Neural cell (in vitro differentiated cells): ENCODE results near the gene RNF227. TPM values are rescaled to one million over a fixed set of nuclear protein-coding genes. Genes with fewer than 3 reads are reported as not detected.

Experiments used
- H2AFZ ChIP-seq: fragments of 200-600, 300-800 bp; sonication (generic), shearing (Covaris generic); 2 replicates; pipeline ENCODE4 v1.6.0; 2014; ENCODE audit warnings: low read depth, mild to moderate bottlenecking, antibody characterized with exemption, low read length, moderate library complexity
- H3F3A ChIP-seq: fragments of 200-600 bp; shearing (Covaris generic); 2 replicates; pipeline ENCODE4 v1.6.1; 2016; ENCODE audit warnings: mild to moderate bottlenecking, moderate library complexity, mixed read lengths, antibody characterized with exemption, low read length; ENCODE audit not compliant: insufficient read depth, poor library complexity, severe bottlenecking
- H3K27ac ChIP-seq: fragments of 200-600, 300-800 bp; sonication (generic), shearing (Covaris generic); 2 replicates; pipeline ENCODE4 v1.5.1; 2014; ENCODE audit warnings: mild to moderate bottlenecking, low read length, moderate library complexity
- H3K27me3 ChIP-seq: fragments of 300-800, 200-600 bp; sonication (generic), shearing (Covaris generic); 2 replicates; pipeline ENCODE4 v1.6.0; 2014; ENCODE audit warnings: mild to moderate bottlenecking, low read depth, low read length, moderate library complexity; ENCODE audit not compliant: insufficient read depth
- H3K36me3 ChIP-seq: fragments of 300-800, 200-600 bp; sonication (generic), shearing (Covaris generic); 2 replicates; pipeline ENCODE4 v1.5.1; 2014; ENCODE audit warnings: mild to moderate bottlenecking, antibody characterized with exemption, low read length, moderate library complexity; ENCODE audit not compliant: insufficient read depth
- H3K4me2 ChIP-seq: fragments of 300-800, 200-600 bp; sonication (generic), shearing (Covaris generic); 2 replicates; pipeline ENCODE4 v1.6.0; 2014; ENCODE audit warnings: mild to moderate bottlenecking, low read length
- H3K4me3 ChIP-seq: fragments of 300-800, 200-600 bp; sonication (generic), shearing (Covaris generic); 2 replicates; pipeline ENCODE4 v1.5.1; 2014; ENCODE audit warnings: mild to moderate bottlenecking, low read length, moderate library complexity
- H3K79me2 ChIP-seq: fragments of 200-600 bp; shearing (Covaris generic); replicated peaks from 2 replicates; pipeline ENCODE4 v1.6.0; 2014; ENCODE audit warnings: mild to moderate bottlenecking, low read length, moderate library complexity; ENCODE audit not compliant: insufficient read depth
- H3K9ac ChIP-seq: fragments of 300-800, 200-600 bp; sonication (generic), shearing (Covaris generic); 2 replicates; pipeline ENCODE4 v1.6.1; 2016; ENCODE audit warnings: mild to moderate bottlenecking, low read length, mixed read lengths
- H3K9me2 ChIP-seq: fragments of 200-600 bp; shearing (Covaris generic); 2 replicates; pipeline ENCODE4 v1.6.1; 2016; ENCODE audit warnings: mild to moderate bottlenecking, low read length, mixed read lengths; ENCODE audit not compliant: insufficient read depth
- H3K9me3 ChIP-seq: fragments of 200-600, 300-800 bp; sonication (generic), shearing (Covaris generic); 2 replicates; pipeline ENCODE4 v1.6.1; 2016; ENCODE audit warnings: mild to moderate bottlenecking, mixed run types, low read length, moderate library complexity, mixed read lengths
- H4K20me1 ChIP-seq: fragments of 200-600 bp; shearing (Covaris generic); 2 replicates; pipeline ENCODE4 v1.6.1; 2016; ENCODE audit warnings: mild to moderate bottlenecking, mixed run types; ENCODE audit not compliant: insufficient read depth
- EP300 ChIP-seq: fragments of 450-650 bp; conservative IDR thresholded peaks from 2 replicates; pipeline ENCODE4 v1.6.1; 2014; ENCODE audit warnings: antibody characterized with exemption, mild to moderate bottlenecking, moderate library complexity; ENCODE audit not compliant: poor library complexity, severe bottlenecking
- EZH2 ChIP-seq: fragments of 200-600, 300-800 bp; shearing (Covaris generic), sonication (generic); IDR thresholded peaks from 2 replicates; pipeline ENCODE4 v1.6.1; 2014; ENCODE audit warnings: antibody characterized with exemption, low read length, borderline replicate concordance, mild to moderate bottlenecking; ENCODE audit not compliant: insufficient read depth, poor library complexity, severe bottlenecking
- MXI1 ChIP-seq: fragments of 450-650 bp; conservative IDR thresholded peaks from 2 replicates; pipeline ENCODE4 v1.6.1; 2014; ENCODE audit warnings: antibody characterized with exemption, mild to moderate bottlenecking; ENCODE audit not compliant: poor library complexity, severe bottlenecking
- POLR2AphosphoS5 ChIP-seq: IDR thresholded peaks from 2 replicates; pipeline ENCODE4 v1.6.1; 2012
- RAD21 ChIP-seq: fragments of 450-650 bp; conservative IDR thresholded peaks from 2 replicates; pipeline ENCODE4 v1.6.1; 2014; ENCODE audit warnings: antibody characterized with exemption, mild to moderate bottlenecking, moderate library complexity
- SMC3 ChIP-seq: fragments of 450-650 bp; conservative IDR thresholded peaks from 2 replicates; pipeline ENCODE4 v1.6.1; 2014; ENCODE audit warnings: antibody characterized with exemption, mild to moderate bottlenecking, moderate library complexity; ENCODE audit not compliant: poor library complexity
- TAF1 ChIP-seq: IDR thresholded peaks from 2 replicates; pipeline ENCODE4 v1.6.1; 2012; ENCODE audit warnings: low read depth
- polyA minus RNA-seq: library from RNA; depleted of rRNA, polyadenylated mRNA; stranded (reverse); fragments of >200 nt; gene quantifications from 2 replicates; pipeline ENCODE4 v1.2.3, GENCODE V29; 2014
- polyA plus RNA-seq: library from polyadenylated mRNA; depleted of rRNA; stranded (reverse); fragments of >200 nt; gene quantifications from 2 replicates; pipeline ENCODE4 v1.2.3, GENCODE V29; 2014
- TF ChIP-seq, protein P1 (sequence below): fragments of 450-650 bp; IDR thresholded peaks from 2 replicates; pipeline ENCODE4 v1.5.1; 2014; ENCODE audit warnings: antibody characterized with exemption, mild to moderate bottlenecking, moderate library complexity; ENCODE audit not compliant: poor library complexity, severe bottlenecking
- TF ChIP-seq, protein P2 (sequence below): IDR thresholded peaks from 2 replicates; pipeline ENCODE4 v1.6.1; 2012; ENCODE audit warnings: borderline replicate concordance

RNF227 gene
- 69.9 and 81.4 TPM in 2 replicates for polyA plus RNA-seq
- 22.6 and 45.8 TPM in 2 replicates for polyA minus RNA-seq

DNA sequence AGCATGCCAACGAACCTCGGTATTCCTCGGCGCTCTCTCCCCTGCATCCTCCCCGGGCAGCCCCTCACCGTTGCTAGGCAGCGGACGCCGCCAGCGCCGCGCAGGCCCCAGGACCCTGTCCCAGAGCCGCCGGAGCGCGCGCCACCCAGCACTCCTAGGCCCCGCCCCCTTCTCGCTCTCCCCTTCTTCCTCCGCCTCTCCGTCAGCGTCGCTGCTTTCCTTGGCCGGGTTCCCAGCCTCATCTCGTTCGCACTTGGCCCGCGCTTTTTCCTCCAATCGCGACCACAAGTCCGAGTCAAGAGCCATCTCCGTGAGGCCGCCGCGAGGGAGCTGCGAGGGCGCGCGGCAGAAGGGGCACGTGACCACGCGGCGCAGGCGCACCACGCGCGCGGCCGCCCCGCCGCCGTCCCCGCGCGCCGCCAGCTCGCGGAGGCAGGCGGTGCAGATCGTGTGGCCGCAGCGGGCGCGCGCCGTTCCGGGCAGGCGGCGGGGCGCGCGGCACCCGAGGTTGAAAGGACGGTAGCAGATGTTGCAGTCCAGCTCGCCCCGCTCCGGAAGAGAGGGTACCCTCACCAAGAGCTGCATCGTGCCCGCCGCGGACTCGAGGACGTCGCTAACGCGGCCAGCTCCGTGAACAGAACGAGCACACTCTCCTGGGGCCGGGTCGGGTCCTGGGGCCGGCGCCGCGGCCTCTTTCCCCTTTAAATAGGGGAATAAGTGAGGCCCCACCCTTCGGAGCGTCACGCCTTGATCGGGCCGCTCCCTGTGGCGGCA is at the start of gene RNF227:
RNF227 (minus strand) TSS at position 679 of the 774 bp plus-strand sequence; CDS start at position 585, 94 bp downstream.
- Histone ChIP-seq H3K9ac (peak within 1 kb of the TSS; percentile 84), H3K27ac (peak within 1 kb of the TSS; percentile 83), H3K9me2 (no peaks in the 10 kb centered on the region), H3K9me3 (no peaks in the 10 kb centered on the region), H4K20me1 (no peaks in the 10 kb centered on the region), H3F3A (peaks cover 9% of the 10 kb centered on the region), H3K36me3 (no peaks in the 10 kb centered on the region), H3K4me2 (peak within 1 kb of the TSS; percentile 96), H3K79me2 (no peaks in the 10 kb centered on the region), H3K4me3 (peak within 1 kb of the TSS; percentile 83), H2AFZ (peak within 1 kb of the TSS; percentile 60), H3K27me3 (no peaks in the 10 kb centered on the region)
- TF ChIP-seq, protein P1, sequence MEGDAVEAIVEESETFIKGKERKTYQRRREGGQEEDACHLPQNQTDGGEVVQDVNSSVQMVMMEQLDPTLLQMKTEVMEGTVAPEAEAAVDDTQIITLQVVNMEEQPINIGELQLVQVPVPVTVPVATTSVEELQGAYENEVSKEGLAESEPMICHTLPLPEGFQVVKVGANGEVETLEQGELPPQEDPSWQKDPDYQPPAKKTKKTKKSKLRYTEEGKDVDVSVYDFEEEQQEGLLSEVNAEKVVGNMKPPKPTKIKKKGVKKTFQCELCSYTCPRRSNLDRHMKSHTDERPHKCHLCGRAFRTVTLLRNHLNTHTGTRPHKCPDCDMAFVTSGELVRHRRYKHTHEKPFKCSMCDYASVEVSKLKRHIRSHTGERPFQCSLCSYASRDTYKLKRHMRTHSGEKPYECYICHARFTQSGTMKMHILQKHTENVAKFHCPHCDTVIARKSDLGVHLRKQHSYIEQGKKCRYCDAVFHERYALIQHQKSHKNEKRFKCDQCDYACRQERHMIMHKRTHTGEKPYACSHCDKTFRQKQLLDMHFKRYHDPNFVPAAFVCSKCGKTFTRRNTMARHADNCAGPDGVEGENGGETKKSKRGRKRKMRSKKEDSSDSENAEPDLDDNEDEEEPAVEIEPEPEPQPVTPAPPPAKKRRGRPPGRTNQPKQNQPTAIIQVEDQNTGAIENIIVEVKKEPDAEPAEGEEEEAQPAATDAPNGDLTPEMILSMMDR = no peak
- TF ChIP-seq RAD21 = peak; percentile 25
- peak; percentile 57 for TF ChIP-seq SMC3
- TF ChIP-seq EP300 = peak; percentile 30
- TF ChIP-seq, protein P2, sequence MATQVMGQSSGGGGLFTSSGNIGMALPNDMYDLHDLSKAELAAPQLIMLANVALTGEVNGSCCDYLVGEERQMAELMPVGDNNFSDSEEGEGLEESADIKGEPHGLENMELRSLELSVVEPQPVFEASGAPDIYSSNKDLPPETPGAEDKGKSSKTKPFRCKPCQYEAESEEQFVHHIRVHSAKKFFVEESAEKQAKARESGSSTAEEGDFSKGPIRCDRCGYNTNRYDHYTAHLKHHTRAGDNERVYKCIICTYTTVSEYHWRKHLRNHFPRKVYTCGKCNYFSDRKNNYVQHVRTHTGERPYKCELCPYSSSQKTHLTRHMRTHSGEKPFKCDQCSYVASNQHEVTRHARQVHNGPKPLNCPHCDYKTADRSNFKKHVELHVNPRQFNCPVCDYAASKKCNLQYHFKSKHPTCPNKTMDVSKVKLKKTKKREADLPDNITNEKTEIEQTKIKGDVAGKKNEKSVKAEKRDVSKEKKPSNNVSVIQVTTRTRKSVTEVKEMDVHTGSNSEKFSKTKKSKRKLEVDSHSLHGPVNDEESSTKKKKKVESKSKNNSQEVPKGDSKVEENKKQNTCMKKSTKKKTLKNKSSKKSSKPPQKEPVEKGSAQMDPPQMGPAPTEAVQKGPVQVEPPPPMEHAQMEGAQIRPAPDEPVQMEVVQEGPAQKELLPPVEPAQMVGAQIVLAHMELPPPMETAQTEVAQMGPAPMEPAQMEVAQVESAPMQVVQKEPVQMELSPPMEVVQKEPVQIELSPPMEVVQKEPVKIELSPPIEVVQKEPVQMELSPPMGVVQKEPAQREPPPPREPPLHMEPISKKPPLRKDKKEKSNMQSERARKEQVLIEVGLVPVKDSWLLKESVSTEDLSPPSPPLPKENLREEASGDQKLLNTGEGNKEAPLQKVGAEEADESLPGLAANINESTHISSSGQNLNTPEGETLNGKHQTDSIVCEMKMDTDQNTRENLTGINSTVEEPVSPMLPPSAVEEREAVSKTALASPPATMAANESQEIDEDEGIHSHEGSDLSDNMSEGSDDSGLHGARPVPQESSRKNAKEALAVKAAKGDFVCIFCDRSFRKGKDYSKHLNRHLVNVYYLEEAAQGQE = peak; percentile 74
- TF ChIP-seq POLR2AphosphoS5 = peak; percentile 65
- no peak for TF ChIP-seq EZH2
- TF ChIP-seq TAF1 = peak; percentile 40
- peak; percentile 97 for TF ChIP-seq MXI1

DNA sequence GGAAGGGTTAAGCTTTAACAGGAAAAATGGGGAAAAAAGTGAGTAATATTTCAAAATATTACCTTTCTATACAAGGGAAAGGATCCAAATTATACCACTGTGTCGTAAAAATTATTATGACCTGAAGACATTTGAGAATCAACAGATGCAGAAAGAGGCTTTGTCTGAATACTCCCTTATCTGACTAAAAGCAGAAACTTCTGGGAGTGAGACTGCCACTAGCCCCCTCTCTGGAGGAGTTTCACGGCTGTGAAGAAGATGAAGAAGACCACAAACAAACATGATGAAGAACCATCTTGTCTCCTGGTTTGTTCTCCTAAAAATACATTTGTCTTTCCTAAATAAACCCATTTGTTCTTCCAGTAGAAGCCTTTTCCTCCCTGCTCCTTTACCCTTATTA is 45.3 kb upstream of the RNF227 start:
- Histone ChIP-seq H3K4me2 (no peak overlapping the region), H3K79me2 (no peaks in the 10 kb centered on the region)

More for the DNA sequence above, 45.3 kb upstream of the RNF227 start:
- Histone ChIP-seq H3K27me3 (no peaks in the 10 kb centered on the region), H3K36me3 (no peaks in the 10 kb centered on the region), H3F3A (no peaks in the 10 kb centered on the region), H3K9ac (no peak overlapping the region), H3K9me3 (no peaks in the 10 kb centered on the region), H4K20me1 (no peaks in the 10 kb centered on the region), H3K27ac (no peak overlapping the region), H3K9me2 (no peaks in the 10 kb centered on the region), H3K4me3 (no peak overlapping the region), H2AFZ (no peak overlapping the region)
- TF ChIP-seq POLR2AphosphoS5 = no peak
- TF ChIP-seq MXI1 = no peak
- TF ChIP-seq, protein P1 = no peak
- TF ChIP-seq EP300 = no peak
- no peak for TF ChIP-seq SMC3
- TF ChIP-seq, protein P2 = no peak
- TF ChIP-seq RAD21 = no peak
